ENCODE results near the gene CX3CR1.
"Not testable (repeated sequence)": the region's sequence is repeated elsewhere in the genome, so short reads cannot be mapped to it uniquely, and the experiment has no call there.

The CX3CR1 gene, protein sequence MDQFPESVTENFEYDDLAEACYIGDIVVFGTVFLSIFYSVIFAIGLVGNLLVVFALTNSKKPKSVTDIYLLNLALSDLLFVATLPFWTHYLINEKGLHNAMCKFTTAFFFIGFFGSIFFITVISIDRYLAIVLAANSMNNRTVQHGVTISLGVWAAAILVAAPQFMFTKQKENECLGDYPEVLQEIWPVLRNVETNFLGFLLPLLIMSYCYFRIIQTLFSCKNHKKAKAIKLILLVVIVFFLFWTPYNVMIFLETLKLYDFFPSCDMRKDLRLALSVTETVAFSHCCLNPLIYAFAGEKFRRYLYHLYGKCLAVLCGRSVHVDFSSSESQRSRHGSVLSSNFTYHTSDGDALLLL

DNA sequence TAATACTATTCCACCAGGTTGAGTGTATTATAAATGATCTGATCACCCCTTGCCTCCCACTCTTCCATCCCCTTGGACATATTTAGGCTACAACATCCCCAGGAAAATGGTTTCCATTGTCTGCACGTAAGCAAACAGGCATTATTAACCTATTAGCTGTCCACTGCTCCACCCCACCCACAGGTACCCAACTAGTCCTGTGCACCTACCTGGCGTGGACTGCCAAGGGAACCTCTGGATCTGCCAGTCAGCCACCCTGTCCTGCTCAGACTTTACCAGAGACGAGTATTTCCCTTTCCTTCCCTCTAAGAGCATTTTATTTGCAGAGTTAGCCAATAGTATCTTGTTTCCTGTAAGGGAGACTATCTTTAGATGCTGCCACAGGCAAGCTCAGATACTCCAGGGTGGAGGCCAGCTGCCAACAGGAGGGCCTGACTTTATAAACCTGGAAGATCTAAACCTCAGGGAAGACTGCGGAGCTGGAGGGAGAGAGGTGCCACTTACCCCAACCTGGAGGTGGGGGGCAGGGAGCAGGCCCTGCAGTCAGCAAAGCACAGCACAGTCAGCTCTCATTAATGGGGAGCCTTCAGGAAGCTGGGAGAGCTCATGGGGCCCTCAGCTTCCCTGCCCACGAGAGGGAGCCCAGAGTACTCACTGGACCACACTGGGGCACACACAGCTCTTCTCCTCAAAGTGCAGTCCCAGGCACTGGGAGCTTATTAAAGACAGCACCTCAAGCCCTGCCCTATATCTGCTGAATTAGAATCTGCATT lies at the start of gene CX3CR1:
TSS of gene CX3CR1 (minus strand) at position 292 of the 773 bp plus-strand sequence. CDS start 13,527 bp downstream, outside the sequence.
- no peak for DNase-seq (ENCODE audit: low spot score)

DNA sequence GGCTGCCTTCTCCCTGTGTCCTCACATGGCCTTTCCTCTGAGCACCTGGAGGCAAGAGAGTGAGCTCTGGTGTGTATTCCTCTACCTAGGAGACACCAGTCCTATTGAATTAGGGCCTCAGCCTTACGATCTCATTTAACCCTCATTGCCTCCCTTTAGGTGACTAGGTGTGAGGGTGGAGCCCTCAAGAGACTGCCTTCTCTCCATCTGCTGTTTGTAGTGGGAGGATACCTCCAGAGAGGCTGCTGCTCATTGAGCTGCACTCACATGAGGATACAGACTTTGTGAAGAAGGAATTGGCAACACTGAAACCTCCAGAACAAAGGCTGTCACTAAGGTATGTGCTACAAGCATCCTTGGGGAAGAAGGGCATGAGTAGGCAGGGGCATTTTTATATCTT lies 49.7 kb upstream of the CX3CR1 start, which contains the start of gene CCR8:
TSS of gene CCR8 (plus strand) at position 217 of the 400 bp plus-strand sequence. CDS start 2,623 bp downstream, outside the sequence.
- no peak for DNase-seq (ENCODE audit: low spot score)

DNA sequence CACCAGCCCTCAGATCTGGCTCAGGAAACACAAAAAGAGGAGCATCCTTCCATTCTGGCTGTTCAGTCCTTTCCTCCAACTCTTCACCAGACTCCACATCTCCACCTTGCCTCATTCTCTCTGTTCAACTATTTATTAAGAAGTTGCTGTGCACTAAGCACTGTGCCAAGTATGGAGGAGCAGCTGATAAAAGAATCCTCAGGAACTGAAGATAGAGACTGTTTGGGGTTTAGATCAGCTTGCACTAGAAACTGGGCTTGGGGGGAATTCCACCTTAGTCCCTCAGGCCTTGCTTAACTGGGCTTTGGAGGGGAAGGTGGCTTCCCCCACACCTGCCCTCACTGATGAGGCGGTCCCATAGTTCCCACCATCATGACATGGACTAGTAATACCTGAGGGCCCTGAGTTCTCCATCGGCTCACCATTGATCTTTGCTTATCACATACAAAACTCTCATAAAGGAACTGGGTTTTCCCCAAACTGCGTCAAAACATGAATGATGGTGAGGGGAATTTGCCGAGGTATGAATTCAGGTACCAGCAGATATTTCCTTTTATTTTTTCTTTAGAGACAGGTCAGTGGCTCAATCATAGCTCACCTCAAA lies 48.0 kb upstream of the CX3CR1 start:
- DNase-seq (ENCODE audit: low spot score): no peak

DNA sequence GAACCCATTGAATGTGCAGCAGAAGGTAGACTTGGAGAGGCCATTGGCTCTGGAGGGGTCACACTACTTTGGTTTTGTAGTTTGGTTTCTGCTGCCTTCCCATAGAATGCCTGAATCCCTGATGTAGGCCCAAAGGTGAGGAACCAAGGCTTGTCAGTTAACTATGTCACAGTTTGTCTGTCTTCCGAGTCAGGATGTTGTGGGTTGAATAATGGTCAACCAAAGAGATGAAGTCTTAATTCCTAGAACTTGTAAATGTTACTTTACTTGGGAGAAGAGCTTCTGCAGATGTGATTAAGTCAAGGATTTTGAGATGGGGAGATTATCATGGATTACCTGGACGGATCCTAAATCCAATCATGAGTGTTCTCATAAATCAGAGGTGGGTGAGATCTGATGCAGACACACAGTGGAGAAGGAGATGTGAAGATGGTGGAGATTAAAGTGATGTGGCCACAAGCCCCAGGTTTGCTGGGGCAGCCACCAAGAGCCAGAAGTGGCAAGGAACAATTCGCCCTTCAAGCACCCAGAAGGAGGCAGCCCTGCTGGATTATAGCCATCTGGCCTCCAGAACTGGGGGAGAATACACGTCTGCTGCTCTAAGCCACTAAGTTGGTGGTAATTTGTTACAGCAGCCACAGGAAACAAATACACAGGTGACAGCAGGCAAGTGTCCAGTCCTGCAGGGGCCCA lies 47.4 kb upstream of the CX3CR1 start:
- DNase-seq (ENCODE audit: low spot score): no peak

DNA sequence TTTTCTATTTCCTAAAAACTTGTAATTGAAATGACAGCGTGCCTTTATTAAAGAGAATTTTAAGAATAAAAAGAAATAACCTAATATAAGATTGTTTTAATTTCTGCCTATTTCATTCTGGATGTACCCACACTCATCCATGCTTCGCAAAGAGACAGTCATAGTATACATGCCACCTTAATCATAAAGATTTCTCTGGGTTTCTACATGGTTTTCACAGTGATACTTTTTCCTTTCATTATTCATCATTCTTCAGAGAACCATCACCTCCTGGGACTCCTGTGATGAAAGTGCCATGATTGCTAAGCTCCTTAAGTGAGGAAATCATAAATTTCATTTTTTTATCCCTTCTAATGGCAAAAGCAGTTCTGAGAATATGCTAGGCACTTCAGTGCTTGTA lies 45.4 kb upstream of the CX3CR1 start:
- DNase-seq (ENCODE audit: low spot score): no peak

DNA sequence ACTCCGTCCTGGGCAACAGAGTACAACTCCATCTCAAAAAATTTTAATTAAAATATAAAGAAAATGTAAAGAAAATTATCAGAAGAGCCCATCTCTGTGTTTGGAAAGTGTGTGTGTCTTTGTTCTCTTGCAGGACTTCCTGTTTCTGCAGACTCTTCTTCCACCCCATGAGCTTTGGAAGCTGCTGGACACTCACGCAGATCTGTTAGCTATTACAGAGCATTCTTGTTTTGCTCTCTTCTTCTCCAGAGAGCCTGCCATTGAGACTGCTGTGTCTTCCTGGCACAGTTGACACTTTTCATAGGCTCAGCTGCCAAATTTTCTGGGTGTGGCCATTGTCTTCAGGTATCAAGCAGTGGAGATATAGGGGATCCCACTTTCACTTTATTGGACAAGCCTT lies 43.7 kb upstream of the CX3CR1 start:
- no peak for DNase-seq (ENCODE audit: low spot score)

DNA sequence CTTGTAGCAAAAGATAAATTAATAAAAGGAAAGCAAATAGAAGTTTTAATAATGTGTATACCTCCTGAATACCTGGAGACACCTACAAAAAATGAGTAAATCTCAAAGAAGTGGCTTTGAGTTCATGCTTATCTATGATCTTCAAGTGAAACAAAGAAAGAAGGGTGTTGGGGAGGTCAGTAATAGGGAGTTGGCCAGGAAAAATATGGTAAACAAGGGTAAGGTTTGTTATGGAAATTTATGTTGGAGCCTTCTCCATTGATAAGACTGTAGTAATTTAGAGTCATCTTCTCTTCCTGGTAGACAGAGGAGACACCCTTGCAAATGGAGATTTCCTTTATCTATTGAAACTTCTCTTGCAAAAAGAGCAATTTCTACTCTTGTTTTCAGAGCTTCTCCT lies 43.1 kb upstream of the CX3CR1 start:
- DNase-seq (ENCODE audit: low spot score): no peak

DNA sequence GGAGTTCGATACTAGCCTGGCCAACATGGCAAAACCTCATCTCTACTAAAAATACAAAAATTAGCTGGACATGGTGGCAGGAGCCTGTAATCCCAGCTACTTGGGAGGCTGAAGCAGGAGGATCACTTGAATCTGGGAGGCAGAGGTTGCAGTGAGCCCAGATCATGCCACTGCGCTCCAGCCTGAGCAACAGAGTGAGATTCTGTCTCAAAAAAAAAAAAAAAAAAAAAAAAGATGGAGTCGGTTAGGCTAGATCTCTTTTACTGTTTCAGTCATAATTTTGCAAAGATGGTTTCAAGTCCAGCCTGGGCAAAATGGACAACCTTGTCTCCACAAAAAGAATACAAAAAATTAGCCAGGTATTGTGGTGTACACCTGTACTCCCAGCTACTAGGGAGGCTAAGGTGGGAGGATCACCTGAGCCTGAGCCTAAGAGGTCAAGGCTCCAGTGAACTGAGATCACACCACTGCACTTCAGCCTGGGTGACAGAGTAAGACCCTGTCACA lies 42.4 kb upstream of the CX3CR1 start:
- not testable (repeated sequence) for DNase-seq (ENCODE audit: low spot score)

DNA sequence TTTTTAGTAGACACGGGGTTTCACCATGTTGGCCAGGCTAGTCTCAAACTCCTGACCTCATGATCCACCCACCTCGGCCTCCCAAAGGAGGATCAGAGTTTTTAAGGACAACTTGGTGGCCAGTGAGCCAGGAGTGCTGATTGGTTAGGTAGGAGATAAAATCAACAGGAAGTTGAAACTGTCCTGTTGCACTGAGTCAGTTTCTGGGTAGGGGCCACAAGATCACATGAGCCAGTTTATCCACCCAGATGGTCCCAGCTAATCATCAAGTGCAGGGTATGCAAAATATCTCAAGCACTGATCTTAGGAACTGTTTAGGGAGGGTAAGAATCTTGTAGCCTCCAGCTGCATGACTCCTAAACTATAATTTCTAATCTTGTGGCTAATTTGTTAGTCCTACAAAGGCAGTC lies 41.7 kb upstream of the CX3CR1 start:
- DNase-seq (ENCODE audit: low spot score): not testable (repeated sequence)

DNA sequence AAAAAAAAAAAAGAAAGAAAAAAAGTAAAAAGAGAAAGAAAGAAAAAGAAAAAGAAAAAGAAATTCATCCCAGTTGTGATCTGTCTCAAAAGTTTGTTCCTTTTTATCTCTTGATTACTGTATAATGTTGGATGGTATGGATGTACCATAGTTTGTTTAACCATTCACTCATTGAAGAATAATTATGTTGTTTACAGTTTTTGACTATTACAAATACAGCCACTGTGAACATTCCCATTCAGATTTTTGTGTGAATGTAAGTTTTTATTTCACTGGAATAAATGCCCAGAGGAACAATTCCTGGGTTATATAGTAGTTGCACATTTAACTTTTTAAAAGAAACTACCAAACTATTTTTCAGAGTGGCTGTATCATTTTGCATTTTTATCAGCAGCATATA lies 39.4 kb upstream of the CX3CR1 start:
- no peak for DNase-seq (ENCODE audit: low spot score)

DNA sequence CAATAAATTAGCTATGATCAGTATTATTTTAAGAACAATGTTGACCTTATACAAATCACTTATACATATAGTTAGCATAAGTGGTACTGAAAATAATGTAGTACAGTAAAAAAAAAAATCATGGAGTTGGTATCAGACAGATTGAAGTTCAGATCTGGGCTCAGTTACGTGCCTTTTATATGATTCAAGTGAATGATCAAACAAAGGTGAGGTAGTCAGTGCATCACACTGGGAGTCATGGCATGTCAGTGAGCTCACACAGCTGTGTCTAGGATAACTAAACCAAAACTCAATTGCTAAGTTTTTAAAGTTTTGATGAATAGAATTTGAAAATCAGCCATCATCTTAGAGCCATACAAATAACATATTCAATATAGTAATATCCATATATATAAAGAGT lies 38.5 kb upstream of the CX3CR1 start:
- DNase-seq (ENCODE audit: low spot score): no peak

DNA sequence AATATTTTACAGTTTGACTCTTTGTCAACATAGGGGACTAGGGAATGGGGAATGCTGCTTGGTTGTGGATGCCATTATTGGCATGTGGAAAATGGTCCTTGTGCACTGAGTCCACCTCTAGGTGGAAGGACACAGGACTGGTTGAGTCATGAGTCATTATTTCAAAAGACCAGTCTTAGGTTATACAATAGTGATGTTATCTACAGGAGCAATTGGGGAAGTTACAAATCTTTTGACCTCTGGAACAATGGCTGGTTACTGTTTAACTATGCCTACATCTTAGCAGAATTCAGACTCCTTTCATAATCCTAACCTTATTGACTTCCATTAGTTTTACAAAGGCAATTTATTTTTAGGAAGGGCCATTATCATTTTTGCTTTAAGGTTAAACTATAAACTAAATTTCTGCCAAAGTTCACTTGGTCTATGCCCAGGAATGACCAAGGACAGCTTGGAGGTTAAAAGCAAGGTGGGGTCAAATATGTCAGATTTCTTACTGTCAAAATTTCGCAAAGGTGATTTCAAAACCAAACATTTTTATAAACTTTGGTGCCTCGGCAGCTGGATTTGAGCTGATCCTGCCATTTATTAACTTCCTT lies 37.8 kb upstream of the CX3CR1 start:
- DNase-seq (ENCODE audit: low spot score): no peak

DNA sequence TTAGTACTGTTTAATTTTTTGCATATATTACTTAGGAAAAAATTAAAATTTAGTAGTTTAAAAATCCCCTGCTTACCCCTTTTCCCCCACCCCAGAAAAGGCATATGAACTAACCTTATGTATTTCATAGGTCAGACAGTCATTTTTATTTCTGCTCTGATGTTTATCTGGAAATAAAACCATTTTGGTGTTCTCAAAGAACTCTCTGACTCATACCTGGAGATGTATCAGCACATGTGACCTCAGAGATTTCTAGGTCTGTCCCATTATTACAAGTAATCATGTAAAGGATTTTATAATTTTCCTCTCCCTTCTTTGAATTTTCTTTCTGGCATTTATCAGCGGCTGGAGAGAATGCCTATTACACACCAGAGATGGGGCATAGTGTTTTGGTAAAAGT lies 35.6 kb upstream of the CX3CR1 start:
- DNase-seq (ENCODE audit: low spot score): no peak

DNA sequence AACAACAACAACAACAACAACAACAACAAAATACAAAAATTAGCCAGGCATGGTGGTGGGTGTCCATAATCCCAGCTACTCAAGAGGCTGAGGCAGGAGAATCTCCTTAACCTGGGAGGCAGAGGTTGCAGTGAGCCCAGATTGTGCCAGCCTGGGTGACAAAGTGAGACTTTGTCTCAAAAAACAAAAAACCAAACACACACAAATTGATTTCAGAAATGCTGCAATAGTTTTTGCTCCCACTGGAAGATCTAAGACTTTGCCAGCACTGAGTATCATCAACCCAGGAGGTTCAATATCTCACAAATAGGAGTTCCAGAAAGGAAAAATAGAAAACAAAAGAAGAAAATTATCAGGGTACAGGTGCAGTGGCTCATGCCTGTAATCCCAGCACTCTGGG lies 33.5 kb upstream of the CX3CR1 start:
- DNase-seq (ENCODE audit: low spot score): no peak

DNA sequence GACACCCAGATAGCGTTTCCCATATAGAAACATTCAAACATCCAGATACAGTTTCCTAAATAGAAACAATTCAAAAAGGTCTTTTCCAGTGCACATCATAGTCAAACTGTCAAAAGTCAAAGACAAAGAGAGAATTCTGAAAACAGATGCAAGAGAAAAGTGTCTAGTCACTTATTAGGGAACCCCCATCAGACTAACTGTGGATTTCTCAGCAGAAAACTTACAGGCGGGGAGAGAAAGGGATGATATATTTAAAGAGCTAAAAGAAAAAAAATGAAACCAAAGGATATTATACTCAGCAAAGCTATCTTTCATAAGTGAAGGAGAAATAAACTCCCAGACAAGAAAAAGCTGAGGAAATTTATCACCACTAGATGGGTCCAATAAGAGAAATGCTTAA lies 22.3 kb upstream of the CX3CR1 start:
- no peak for DNase-seq (ENCODE audit: low spot score)

DNA sequence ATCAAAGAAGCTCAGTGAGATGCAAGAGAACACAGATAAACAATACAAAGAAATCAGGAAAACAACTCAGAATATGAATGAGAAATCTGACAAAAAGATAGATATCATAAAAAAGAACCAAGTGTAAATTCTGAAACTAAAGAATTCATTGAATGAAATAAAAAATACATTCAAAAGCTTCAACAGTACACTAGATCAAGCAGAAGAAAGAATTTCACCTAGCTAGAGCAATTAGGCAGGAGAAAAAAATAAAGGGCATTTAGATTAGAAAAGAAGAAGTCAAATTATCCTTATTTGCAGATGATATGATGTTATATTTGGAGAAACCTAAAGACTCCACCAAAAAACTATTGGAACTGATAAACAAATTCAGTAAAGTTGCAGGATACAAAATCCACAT lies 19.4 kb upstream of the CX3CR1 start:
- DNase-seq (ENCODE audit: low spot score): no peak

DNA sequence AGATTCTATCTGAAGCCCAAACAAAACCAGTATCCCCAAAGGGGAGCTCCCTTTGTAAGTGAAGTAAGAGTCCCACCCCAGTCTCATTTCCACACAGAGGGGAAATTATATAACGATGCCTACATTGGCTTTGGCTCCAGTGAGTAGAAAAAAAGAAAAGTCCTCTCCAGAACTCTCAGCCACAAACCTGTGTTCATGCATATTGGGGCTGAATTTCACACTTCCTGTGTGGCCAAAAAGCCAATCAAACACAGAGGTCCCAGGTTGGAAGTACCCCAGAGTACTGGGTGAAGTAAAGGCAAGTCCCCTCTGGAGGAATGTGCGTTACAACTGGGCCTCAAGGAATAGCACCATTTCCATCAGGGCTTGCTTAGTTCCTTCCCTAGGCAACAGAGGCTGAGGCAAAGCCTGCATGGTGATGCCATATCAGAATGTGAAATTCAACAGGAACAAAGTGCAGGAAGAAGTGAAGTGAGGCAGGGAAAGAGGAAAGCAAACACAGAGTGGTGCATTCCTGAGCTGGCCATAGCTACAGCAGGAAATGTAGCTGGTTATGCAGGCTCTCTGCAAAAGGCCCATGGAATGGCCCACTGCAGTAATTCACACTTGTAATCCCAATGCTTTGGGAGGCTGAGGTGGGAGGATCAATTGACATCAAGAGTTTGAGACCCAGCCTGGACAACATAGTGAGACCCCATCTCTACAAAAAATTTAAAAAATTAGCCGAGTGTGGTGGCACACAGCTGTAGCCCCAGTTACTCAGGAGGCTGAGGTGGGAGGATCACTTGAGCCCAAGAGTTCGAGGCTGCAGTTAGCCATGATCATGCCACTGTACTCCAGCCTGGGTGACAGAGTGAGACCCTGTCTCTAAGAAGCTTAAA lies 16.6 kb upstream of the CX3CR1 start:
- no peak for DNase-seq (ENCODE audit: low spot score)

DNA sequence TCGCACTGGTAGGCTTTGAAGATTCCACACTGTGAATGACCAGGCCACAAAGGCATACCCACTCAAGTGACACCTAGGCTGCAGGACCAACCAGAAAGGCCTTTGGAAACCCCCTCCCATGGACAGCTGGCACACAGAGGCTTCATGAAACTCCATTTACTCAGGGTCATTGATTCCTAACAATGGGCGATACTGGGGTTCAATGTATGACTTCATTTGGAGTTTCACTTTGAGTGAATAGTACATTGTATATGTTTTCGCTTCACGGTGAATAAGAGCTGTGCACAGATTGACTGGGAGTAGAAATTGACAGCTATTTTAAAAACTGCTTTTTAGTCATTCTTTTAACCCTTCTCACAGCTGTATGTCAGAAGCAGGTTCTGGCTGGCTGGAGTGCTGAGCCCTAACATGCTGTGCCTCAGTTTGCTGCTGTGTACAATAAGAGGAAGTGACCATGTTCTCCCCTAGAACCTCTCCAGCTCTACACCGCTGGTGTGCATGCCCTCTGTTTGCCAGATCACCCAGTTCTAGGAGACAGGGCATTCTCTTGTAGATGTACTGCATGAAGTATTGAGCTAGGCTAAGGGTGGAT lies 15.4 kb upstream of the CX3CR1 start:
- no peak for DNase-seq (ENCODE audit: low spot score)

DNA sequence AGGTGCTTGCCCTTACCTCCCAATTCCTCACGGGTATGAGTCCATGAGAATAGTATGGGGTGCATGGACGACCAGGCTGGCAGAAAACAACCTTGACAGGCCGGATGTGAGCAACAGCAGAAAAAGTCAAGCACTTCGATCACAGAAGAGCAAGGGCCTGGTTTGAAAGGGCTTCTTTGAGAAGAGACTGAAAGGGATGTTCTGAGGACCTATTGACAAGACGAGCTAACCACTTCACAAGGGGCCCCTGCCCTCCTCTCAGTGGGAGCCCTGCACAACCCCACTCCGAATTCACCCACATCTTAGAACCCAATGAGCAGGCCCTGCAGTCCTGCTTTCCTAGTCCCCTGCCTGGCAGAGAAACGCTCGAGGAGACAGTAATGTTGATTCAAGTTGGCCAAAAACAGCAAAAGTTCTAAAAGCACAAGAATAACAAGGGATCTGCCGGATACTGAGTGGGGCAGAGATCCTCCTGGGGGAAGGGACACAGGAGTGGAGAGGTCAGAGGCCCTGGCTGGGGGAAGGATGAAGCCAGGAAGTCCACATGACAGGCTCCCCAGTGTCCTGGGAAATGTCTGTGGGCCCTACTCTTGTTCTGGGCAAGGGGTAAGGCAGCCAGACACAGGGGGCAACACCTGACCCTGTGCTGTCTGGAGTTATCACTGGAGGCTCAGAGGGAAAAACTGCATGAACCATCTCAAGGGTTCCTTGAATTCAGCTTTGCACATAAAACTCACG lies 14.8 kb upstream of the CX3CR1 start:
- DNase-seq (ENCODE audit: low spot score): no peak

DNA sequence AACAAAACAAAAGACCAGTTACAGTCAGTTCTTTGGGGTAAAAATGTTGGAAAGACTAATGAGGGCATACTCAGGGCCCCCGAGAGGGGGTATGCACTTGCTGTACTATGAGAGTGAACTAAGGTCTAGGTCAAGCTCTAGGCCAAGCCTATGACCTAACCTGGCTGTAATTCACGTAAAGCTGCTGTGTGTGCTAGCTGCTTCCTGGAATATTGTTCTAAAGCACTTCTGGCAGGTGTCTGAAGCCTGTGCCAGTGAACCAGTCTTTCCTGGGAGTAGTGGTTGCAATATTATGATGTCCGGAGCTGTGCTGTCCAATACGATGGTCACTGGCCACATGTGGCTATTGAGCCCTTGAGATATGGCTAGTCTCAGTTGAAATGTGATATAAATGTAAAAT lies 13.1 kb upstream of the CX3CR1 start:
- DNase-seq (ENCODE audit: low spot score): no peak
